K562 treated with DMSO at 1 percent for 24 hours (cell line): ENCODE data around the gene VAT1L. TPM values are rescaled to one million over a fixed set of nuclear protein-coding genes. Genes with fewer than 3 reads are reported as not detected.

ENCODE experiments used
- total RNA-seq: library from RNA; unstranded; fragments of 300-600 nt; gene quantifications from 2 replicates; pipeline ENCODE4 v1.2.3, GENCODE V29; 2022; ENCODE audit warnings: low read depth; ENCODE audit not compliant: insufficient read depth

VAT1L gene
- total RNA-seq = not detected in 2 replicates

DNA sequence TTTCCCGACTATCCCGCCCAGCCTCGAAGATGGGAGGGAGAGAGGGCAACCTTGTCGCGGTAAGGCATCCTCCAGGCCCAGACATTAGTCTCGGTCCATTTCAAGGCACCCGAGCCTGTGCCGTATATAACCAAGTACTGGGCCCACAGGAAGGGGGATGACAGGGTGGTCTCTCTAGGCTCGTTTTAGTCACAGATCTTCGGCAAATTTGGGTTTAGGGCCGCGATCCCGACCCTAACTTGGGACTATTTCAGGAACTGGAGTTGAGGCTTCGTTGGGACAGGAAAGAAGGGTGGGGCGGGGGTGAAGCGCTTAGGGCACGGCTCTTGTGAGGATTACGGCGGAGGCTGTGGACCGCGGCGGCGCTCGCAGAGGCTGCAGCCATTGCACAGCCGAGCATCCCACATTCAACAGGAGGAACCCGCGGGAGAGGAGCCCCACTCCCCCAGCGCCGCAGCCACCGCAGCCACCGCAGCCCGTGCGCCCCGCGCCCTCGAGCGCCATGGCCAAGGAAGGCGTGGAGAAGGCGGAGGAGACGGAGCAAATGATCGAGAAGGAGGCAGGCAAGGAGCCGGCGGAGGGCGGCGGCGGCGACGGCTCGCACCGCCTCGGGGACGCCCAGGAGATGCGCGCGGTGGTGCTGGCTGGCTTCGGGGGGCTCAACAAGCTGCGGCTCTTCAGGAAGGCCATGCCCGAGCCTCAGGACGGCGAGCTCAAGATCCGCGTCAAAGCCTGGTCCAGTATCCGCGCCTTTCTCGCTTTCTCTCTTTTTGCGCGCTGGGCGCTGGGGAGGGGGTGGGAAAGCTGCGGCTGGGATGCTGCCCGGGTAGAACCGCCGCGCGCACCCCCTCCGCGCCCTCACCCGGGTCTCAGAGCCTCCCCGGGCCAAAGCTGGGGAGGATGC lies at the start of gene VAT1L:
TSS of gene VAT1L (plus strand) at position 384 of the 904 bp plus-strand sequence. CDS start at position 503, 119 bp downstream.

DNA sequence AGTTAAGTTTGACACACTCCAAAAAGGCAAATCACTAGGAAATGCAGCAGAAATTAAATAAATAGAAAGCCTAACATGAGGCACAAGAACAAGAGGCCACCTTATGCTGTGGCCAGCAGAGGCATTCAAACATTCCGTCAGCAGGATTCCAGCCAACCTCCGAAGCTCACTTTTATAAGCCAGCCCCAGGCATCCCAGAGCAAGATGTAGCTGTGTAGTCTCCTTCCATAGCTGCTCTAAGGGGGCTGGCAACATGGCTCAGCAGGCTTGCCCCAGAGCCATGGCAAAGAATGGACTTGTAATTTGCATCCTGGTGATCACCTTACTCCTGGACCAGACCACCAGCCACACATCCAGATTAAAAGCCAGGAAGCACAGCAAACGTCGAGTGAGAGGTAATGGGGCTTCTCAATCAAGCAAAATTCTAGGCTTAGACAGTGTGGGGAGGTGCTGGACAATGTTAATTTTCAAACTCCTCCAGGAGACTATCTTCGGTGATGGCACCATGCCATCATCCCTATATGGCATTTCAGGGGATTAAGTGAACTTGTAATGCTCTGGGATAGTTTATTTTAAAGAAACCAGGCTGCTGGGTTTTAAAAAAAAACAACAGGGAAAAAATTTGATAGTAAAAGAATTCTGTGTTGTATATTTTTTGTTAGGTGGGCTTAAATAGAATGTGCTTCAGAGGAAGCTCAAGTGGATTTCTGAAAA lies 234.1 kb downstream of the VAT1L start, which contains the start of gene CLEC3A:
TSS of gene CLEC3A (plus strand) at position 202 of the 714 bp plus-strand sequence. CDS start at position 281, 79 bp downstream.

Other genes starting within 250 kb of the VAT1L start
- gene NUDT7, start 66.0 kb upstream of the VAT1L start, total RNA-seq = 8.2 and 9.4 TPM in 2 replicates
- not detected in 2 replicates for gene CLEC3A, start 234.0 kb downstream of the VAT1L start, total RNA-seq